WTC11 (cell line): Measurements from ENCODE around the gene SLTM. TPM values are rescaled to one million over a fixed set of nuclear protein-coding genes. Genes with fewer than 3 reads are reported as not detected.

Experiments used
- ATAC-seq: fragments of 200-7000 bp; cut with Tn5 transposase; 2 replicates; pipeline ENCODE4 v1.10.0; 2021; ENCODE audit warnings: mild to moderate bottlenecking, moderate library complexity
- CTCF ChIA-PET: fragments of 300-600 bp; sonication (Branson Sonifier 250); formaldehyde crosslinking; loops from one replicate; lab custom pipeline; 2021; ENCODE audit warnings: antibody characterized with exemption; lab: Charles Lee
- POLR2A ChIA-PET: fragments of 350-600 bp; sonication (Branson Sonifier 250); formaldehyde crosslinking; loops from one replicate; lab custom pipeline; 2021; ENCODE audit warnings: antibody characterized with exemption; lab: Charles Lee
- DNase-seq: peaks from one replicate; pipeline ENCODE4 v3.0.0; 2021; ENCODE audit warnings: low spot score
- H3K27ac Mint-ChIP-seq: 2 replicates; pipeline ENCODE4 v1.8.0; 2021; ENCODE audit warnings: mixed read lengths
- H3K27me3 Mint-ChIP-seq: 2 replicates; pipeline ENCODE4 v1.8.0; 2021; ENCODE audit warnings: low read depth, mild to moderate bottlenecking, moderate library complexity, mixed read lengths
- H3K36me3 Mint-ChIP-seq: 2 replicates; pipeline ENCODE4 v1.8.0; 2021; ENCODE audit warnings: mixed read lengths
- H3K4me1 Mint-ChIP-seq: 2 replicates; pipeline ENCODE4 v1.8.0; 2022; ENCODE audit warnings: mixed read lengths
- H3K4me3 Mint-ChIP-seq: 2 replicates; pipeline ENCODE4 v1.8.0; 2021; ENCODE audit warnings: mild to moderate bottlenecking, moderate library complexity, mixed read lengths
- H3K9me3 Mint-ChIP-seq: 2 replicates; pipeline ENCODE4 v1.8.0; 2021; ENCODE audit warnings: mixed read lengths
- CDX4 ChIP-seq: fragments of 250-450 bp; sonication (Bioruptor Pico); IDR thresholded peaks from 2 replicates; pipeline ENCODE4 v1.9.0; 2021; ENCODE audit warnings: moderate library complexity, mild to moderate bottlenecking, inconsistent platforms, borderline replicate concordance
- CREB1 ChIP-seq: sonication (generic); formaldehyde crosslinking; IDR thresholded peaks from 2 replicates; pipeline ENCODE4 v1.8.0; 2023; ENCODE audit warnings: mild to moderate bottlenecking, missing genetic modification reagents
- CREM ChIP-seq: sonication (generic); formaldehyde crosslinking; IDR thresholded peaks from 2 replicates; pipeline ENCODE4 v1.8.1; 2022; ENCODE audit warnings: mild to moderate bottlenecking, missing genetic modification reagents, moderate library complexity
- CTCF ChIP-seq: fragments of 200-600 bp; IDR thresholded peaks from 2 replicates; pipeline ENCODE4 v1.8.0; 2022; ENCODE audit warnings: antibody characterized with exemption
- ELF4 ChIP-seq: sonication (generic); formaldehyde crosslinking; IDR thresholded peaks from 2 replicates; pipeline ENCODE4 v1.8.1; 2022; ENCODE audit warnings: low read depth, mild to moderate bottlenecking, moderate library complexity, missing genetic modification reagents
- GTF2I ChIP-seq: fragments of 250-450 bp; sonication (Bioruptor Pico); conservative IDR thresholded peaks from 2 replicates; pipeline ENCODE4 v1.4.0; 2021; ENCODE audit warnings: mild to moderate bottlenecking
- IRF1 ChIP-seq: sonication (generic); formaldehyde crosslinking; IDR thresholded peaks from 2 replicates; pipeline ENCODE4 v1.8.0; 2023; ENCODE audit warnings: missing genetic modification reagents
- KAT7 ChIP-seq: sonication (generic); formaldehyde crosslinking; IDR thresholded peaks from 2 replicates; pipeline ENCODE4 v1.8.1; 2023; ENCODE audit warnings: missing genetic modification reagents, mild to moderate bottlenecking, borderline replicate concordance
- MXD4 ChIP-seq: fragments of 250-450 bp; sonication (Bioruptor Pico); IDR thresholded peaks from 2 replicates; pipeline ENCODE4 v1.8.0; 2021; ENCODE audit warnings: mild to moderate bottlenecking, moderate library complexity, borderline replicate concordance
- NR1H2 ChIP-seq: sonication (generic); formaldehyde crosslinking; IDR thresholded peaks from 2 replicates; pipeline ENCODE4 v1.9.0; 2021; ENCODE audit warnings: mild to moderate bottlenecking, moderate library complexity, missing genetic modification reagents
- PRDM15 ChIP-seq: sonication (generic); formaldehyde crosslinking; IDR thresholded peaks from 2 replicates; pipeline ENCODE4 v1.8.0; 2022; ENCODE audit warnings: missing genetic modification reagents
- ZNF281 ChIP-seq: sonication (generic); formaldehyde crosslinking; IDR thresholded peaks from 2 replicates; pipeline ENCODE4 v1.8.0; 2023; ENCODE audit warnings: mild to moderate bottlenecking, missing genetic modification reagents
- total RNA-seq: library from RNA; stranded (reverse); gene quantifications from 3 replicates; pipeline ENCODE4 v1.2.3, GENCODE V29; 2021

The SLTM gene
- total RNA-seq, 1 experiment from 2014 or later = 126 TPM

GRCh38 chr15:58947179-58947578 is 13.7 kb upstream of the SLTM start:
- no peaks in the 10 kb centered on the region for H3K9me3 Mint-ChIP-seq

More at GRCh38 chr15:58947179-58947578, 13.7 kb upstream of the SLTM start:
- TF ChIP-seq CREB1 (CRISPR knock-in tag) = no peak
- TF ChIP-seq PRDM15 (CRISPR knock-in tag) = no peak
- TF ChIP-seq CDX4 (CRISPR knock-in tag) = no peak
- TF ChIP-seq ZNF281 (CRISPR knock-in tag) = no peak
- TF ChIP-seq IRF1 = no peak
- no peak for TF ChIP-seq GTF2I (CRISPR knock-in tag)
- TF ChIP-seq CTCF = no peak
- TF ChIP-seq KAT7 = no peak
- no peak for TF ChIP-seq CREM (CRISPR knock-in tag)
- TF ChIP-seq NR1H2 = no peak
- no peak for TF ChIP-seq ELF4 (CRISPR knock-in tag)
- no peak for TF ChIP-seq MXD4 (CRISPR knock-in tag)
- no peak overlapping the region for H3K27ac Mint-ChIP-seq
- ChIA-PET POLR2A (no interaction called here), CTCF (no interaction called here)
- no peak overlapping the region for H3K4me3 Mint-ChIP-seq
- H3K27me3 Mint-ChIP-seq = no peaks in the 10 kb centered on the region
- H3K36me3 Mint-ChIP-seq = no peaks in the 10 kb centered on the region
- H3K4me1 Mint-ChIP-seq = peaks cover 6% of the 10 kb centered on the region
- ATAC-seq = no peak
- DNase-seq = no peak
